H1 (cell line): ENCODE data around the gene RESF1. TPM values are rescaled to one million over a fixed set of nuclear protein-coding genes. Genes with fewer than 3 reads are reported as not detected.

ENCODE experiments used
- polyA plus RNA-seq, 7 experiments: library from polyadenylated mRNA; depleted of rRNA in 3 of 7; stranded (reverse) in 5 of 7; unstranded in 2 of 7; fragments of >200 nt in 5 of 7; fragments of 200-250 nt in 2 of 7; gene quantifications; 1 replicate in 5 of 7; 2 replicates in 1 of 7; 4 replicates in 1 of 7; pipeline versions ENCODE4 v1.2.1 to v1.2.3, GENCODE V29; 2011 to 2013; ENCODE audit warnings: missing spikeins in 2 of 7, mixed read lengths in 2 of 7
- total RNA-seq: library from RNA; stranded (reverse); fragmentation: NEBNext Ultra II Directional; extraction: Animal tissue kit (Norgen Biotek cat#: 25700); gene quantifications from 2 replicates; pipeline ENCODE4 v1.2.1, GENCODE V29; 2021

The RESF1 gene
- total and polyA plus RNA-seq, 2 of the 8 experiments (the other 6 are each of a cell fraction or from before 2014, with no cell fraction given), result 64.3 to 128 TPM

Other genes with a start within 250 kb of the RESF1 start
- 7.1 and 7.5 TPM in 2 replicates for gene AMN1, start 230.4 kb upstream of the RESF1 start, total RNA-seq
- 10.1 and 13.8 TPM in 2 replicates for gene AMN1, start 230.4 kb upstream of the RESF1 start, polyA plus RNA-seq (2011; rRNA removed)
- 54.3 and 58.4 TPM in 2 replicates for gene BICD1, start 147.4 kb downstream of the RESF1 start, total RNA-seq
- gene BICD1, start 147.4 kb downstream of the RESF1 start, polyA plus RNA-seq (2011; rRNA removed), result 34.1 and 40.8 TPM in 2 replicates